ENCODE data around the gene FAM131A.

- TF ChIP-seq PAX5 (IDR thresholded peaks at IDR 0.05; ENCODE audit: borderline replicate concordance, low read depth, low read length) (no peak), ZZZ3 (IDR thresholded peaks at IDR 0.05; ENCODE audit: control insufficient read depth, insufficient read length, low read depth) (no peak), SREBF2 (IDR thresholded peaks at IDR 0.05; ENCODE audit: low read length) (no peak), EP300 (IDR thresholded peaks at IDR 0.05; ENCODE audit: borderline replicate concordance in 1 of 2, control insufficient read depth in 1 of 2, low read depth in 2 of 2, low read length in 2 of 2) (no peak), CTCF (IDR thresholded peaks at IDR 0.05 in 2 of 3, conservative IDR thresholded peaks at IDR 0.05 in 1 of 3; ENCODE audit: control insufficient read depth in 2 of 3, extremely low read depth in 1 of 3, insufficient read depth in 1 of 3, low read depth in 3 of 3, low read length in 3 of 3) (no peak)
These were observed 38.5 kb downstream of the FAM131A start for GRCh38 chr3:184375747-184376461.
